Forelimb muscle (tissue), 1 donor: ENCODE data around the gene XCR1. TPM values are rescaled to one million over a fixed set of nuclear protein-coding genes. Genes with fewer than 3 reads are reported as not detected.
"Not testable (repeated sequence)": the region's sequence is repeated elsewhere in the genome, so short reads cannot be mapped to it uniquely, and the experiment has no call there.

ENCODE experiments used
- DNase-seq: peaks from one replicate; pipeline ENCODE4 v3.0.0-alpha.2; 2013; ENCODE audit warnings: low read depth
- polyA plus RNA-seq: library from polyadenylated mRNA; unstranded; fragments of 120-200 nt; gene quantifications from one replicate; pipeline ENCODE4 v1.2.1, GENCODE V29; 2013; ENCODE audit not compliant: insufficient read length

The XCR1 gene, protein sequence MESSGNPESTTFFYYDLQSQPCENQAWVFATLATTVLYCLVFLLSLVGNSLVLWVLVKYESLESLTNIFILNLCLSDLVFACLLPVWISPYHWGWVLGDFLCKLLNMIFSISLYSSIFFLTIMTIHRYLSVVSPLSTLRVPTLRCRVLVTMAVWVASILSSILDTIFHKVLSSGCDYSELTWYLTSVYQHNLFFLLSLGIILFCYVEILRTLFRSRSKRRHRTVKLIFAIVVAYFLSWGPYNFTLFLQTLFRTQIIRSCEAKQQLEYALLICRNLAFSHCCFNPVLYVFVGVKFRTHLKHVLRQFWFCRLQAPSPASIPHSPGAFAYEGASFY
- 0.27 TPM for polyA plus RNA-seq

- DNase-seq = no peak
Observed at GRCh38 chr3:46027021-46027705, at the start of gene XCR1. TSS of gene XCR1 (minus strand) at chr3:46027483. CDS start at chr3:46021947, 5,536 bp downstream.

GRCh38 chr3:46076606-46077005 lies 49.3 kb upstream of the XCR1 start:
- DNase-seq = no peak

- DNase-seq = no peak
Observed at GRCh38 chr3:46075816-46076215, 48.5 kb upstream of the XCR1 start.

GRCh38 chr3:46071222-46071858 lies 44.1 kb upstream of the XCR1 start:
- no peak for DNase-seq

DNA sequence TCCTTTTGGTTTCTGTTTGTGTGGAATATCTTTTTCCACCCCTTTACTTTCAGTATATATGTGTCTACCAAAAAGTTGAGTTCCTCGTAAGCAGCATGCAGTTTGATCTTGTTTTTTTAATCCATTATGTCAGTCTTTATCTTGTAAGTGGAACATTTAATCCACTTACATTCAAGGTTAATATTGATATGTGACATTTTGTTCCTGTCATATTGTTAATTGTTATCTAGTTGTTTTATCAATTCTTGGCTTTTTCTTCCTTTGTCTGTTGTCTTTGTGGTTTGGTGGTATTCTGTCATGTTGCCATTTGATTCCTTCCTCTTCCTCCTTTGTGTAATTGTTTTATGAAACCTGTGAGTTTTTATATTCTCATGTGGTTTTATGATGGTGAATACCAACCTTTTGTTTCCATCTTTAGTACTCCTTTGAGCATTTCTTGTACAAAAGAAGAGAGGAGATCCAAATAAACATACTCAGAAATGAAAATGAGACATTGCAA lies 43.4 kb upstream of the XCR1 start:
- no peak for DNase-seq

DNA sequence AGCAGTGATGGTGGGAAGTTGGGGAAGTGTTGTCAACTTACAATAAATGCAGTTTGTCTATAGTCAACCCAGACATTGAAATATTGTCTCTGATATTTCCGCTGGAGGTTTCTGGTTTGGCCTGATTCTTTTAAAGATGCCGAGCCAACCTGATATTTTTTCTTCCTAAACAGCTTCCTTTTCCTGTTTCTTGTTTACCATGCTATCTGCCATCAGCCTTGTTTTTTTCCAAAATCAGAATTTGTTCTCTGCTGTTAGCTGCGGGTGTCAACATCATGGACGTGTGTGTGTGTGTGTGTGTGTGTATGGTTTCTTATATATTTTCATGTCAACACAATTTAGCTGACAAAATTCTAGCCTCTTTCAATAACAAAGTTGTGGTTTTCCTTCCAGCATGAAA lies 41.2 kb upstream of the XCR1 start:
- DNase-seq = no peak

GRCh38 chr3:46067401-46067800 lies 40.1 kb upstream of the XCR1 start:
- DNase-seq = no peak

DNA sequence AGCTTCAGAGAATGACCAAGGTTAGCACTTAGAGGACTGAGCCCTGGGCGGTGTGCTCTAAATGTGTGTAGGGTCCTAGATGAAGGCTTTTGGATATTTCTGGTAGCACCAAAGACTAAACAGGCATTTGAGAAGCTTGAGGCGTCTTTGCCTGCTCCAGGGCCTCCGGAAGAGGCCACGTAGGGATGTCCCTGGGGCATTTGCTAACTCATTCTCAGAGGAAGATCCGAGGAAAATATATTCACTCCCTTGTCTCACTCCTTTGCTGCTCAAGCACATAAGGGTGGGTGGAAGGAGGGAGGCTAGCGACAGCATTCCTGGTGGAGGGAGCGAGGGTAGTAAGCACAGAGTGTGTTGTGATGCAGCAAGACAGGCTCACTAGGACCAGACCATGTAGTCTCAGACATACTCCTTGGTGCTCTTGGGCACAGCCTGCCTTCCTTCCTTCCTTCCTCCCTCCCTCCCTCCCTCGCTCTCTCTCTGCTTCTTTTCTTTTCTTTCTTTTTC lies 38.5 kb upstream of the XCR1 start:
- DNase-seq = no peak

GRCh38 chr3:46065294-46065705 lies 38.0 kb upstream of the XCR1 start:
- DNase-seq = no peak

DNA sequence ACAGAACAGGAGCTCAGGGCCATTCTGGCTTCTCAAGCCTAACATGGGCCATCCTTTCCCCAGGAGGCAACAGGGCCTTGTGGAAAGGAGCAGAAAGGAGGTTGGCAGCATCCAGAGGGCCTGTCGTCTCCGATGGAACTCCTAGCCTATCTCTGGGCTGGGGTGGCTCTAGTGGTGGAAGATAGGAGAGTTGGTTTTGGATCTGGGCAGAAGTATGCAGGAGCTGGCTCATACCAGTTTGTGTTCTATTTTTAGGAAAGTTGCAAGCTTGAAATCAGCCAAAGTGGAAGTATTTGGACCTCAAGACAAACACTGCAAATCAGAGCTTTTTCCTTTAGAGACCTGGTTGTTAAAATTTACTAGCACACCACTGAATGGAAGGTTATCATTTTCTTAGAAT lies 35.4 kb upstream of the XCR1 start:
- no peak for DNase-seq

DNA sequence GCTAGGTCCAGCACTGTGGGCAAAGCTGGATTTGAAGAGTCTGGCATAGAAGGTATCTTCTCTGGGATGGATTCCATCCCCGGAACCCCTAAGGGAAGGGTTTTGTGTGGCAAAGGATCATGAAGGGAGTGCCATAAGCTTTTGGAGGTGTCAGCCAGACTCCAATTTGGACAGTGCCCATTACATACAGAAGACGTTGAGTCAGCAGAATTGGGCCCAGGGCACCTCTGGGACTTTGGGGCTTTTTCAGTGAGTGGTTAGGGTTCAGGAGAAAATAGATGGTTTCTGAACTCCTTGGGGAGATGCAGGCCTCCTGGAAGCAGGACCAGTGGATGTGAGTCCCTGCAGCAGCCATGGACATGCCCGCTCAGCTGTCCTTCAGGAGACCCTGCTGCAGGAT lies 34.6 kb upstream of the XCR1 start:
- DNase-seq = no peak

DNA sequence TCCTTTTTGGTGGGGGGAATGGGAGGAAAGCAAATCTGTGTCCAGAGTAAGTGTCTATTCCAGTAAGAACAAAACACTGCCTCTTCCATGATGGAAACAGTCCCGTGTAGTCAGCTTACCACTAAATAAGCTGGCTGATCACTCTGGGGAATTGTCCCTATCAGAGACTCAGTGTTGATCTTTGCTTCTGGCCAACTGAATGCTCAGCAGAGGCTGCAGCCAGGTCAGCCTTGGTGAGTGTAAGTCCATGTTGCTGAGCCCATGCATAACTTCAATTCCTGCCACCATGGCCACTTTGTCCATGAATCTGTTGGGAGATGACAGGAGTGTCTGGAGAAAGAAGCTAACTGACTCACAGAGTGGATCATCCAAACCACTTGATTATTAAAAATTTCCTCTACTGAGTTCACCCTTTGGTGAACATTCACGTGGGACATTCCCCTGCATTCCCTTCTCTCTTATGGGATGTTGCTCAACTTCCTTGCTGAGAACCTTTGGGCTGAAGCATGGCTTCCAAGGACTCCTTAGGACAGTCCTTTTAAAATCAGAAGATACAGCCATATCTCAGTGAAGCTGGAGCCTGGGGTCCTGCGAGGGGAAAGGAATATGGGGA lies 33.9 kb upstream of the XCR1 start:
- no peak for DNase-seq

GRCh38 chr3:46060551-46060950 lies 33.3 kb upstream of the XCR1 start:
- DNase-seq = no peak

- no peak for DNase-seq
Observed at GRCh38 chr3:46059432-46059831, 32.1 kb upstream of the XCR1 start.

GRCh38 chr3:46058981-46059380 lies 31.7 kb upstream of the XCR1 start:
- no peak for DNase-seq

- no peak for DNase-seq
Observed at GRCh38 chr3:46057716-46058115, 30.4 kb upstream of the XCR1 start.

DNA sequence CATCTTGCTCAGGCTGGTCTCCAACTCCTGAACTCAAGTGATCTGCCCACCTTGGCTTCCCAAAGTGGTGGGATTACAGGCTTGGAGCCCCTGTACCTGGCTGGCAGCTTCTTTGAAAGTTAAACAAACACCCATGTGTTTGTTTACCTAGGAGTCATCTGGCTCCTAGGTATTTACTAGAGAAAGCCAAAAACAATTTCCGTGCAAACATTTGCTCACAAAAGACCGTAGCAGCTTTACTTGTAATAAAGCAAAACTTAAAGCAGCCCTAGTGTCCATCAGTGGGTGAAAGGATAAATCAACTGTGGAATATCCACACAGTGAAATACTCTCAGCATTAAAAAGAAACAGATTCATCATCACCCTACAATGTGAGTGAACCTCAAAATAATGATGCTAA lies 29.4 kb upstream of the XCR1 start:
- DNase-seq = no peak

- DNase-seq = not testable (repeated sequence)
Observed at GRCh38 chr3:46053761-46054515, 26.7 kb upstream of the XCR1 start.

- not testable (repeated sequence) for DNase-seq
Observed at GRCh38 chr3:46053265-46053664, 26.0 kb upstream of the XCR1 start.

- no peak for DNase-seq
Observed at GRCh38 chr3:46052531-46052930, 25.2 kb upstream of the XCR1 start.

DNA sequence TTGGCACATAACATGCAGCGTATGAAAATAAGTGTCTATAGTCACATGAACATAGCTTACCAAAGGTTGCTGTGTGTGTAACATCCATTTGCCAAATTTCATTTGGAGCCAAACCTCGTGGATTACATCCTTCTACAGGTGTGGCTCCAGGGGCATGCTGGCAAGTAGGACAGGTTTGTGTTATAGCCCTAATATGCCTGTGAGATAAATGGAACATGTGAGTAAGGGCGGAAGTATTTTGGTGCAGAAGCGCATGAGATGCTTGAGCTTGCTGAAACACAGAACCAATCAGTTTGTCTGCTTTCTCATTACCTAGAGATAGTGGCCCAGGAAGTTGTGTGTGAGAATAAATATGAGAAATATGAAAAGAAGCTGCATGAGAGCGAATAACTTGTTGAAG lies 21.8 kb upstream of the XCR1 start:
- no peak for DNase-seq
